Lower lobe of right lung (tissue), 2 donors: ENCODE results near the gene RAB1A. TPM values are rescaled to one million over a fixed set of nuclear protein-coding genes. Genes with fewer than 3 reads are reported as not detected.
A peak's percentile ranks its signal among the peaks of the same experiment; 100 is the strongest.

Experiments used
- ATAC-seq, 2 donors: fragments of 200-7000 bp; cut with Tn5 transposase; one replicate each; pipeline ENCODE4 v1.9.1; 2020 to 2022; ENCODE audit warnings: mild to moderate bottlenecking in 2 of 2, moderate library complexity in 2 of 2
- DNase-seq: peaks from one replicate; pipeline ENCODE4 v3.0.0-alpha.2; 2020
- H3K27ac ChIP-seq: fragments of 200-600 bp; one replicate; pipeline ENCODE4 v1.8.0; 2022
- H3K27me3 ChIP-seq: fragments of 200-600 bp; one replicate; pipeline ENCODE4 v1.8.0; 2022; ENCODE audit warnings: low read depth
- H3K36me3 ChIP-seq: fragments of 200-600 bp; one replicate; pipeline ENCODE4 v1.8.0; 2022; ENCODE audit warnings: mild to moderate bottlenecking
- H3K4me1 ChIP-seq: fragments of 200-600 bp; one replicate; pipeline ENCODE4 v1.8.0; 2022
- H3K4me3 ChIP-seq: fragments of 200-600 bp; one replicate; pipeline ENCODE4 v1.8.0; 2022; ENCODE audit warnings: mild to moderate bottlenecking
- H3K9me3 ChIP-seq: fragments of 200-600 bp; one replicate; pipeline ENCODE4 v1.8.0; 2022
- intact Hi-C: fragments of 100-400 bp; cut with DNase I; formaldehyde crosslinking; loops from one replicate; pipeline ENCODE4 v1.11.0; 2022
- total RNA-seq: library from RNA; stranded (reverse); fragmentation: NEBNext Ultra II Directional; extraction: Animal tissue kit (Norgen Biotek cat#: 25700); gene quantifications from one replicate; pipeline ENCODE4 v1.2.1, GENCODE V29; 2021
- TF ChIP-seq, protein P1 (sequence below): fragments of 200-600 bp; IDR thresholded peaks from one replicate; pipeline ENCODE4 v1.8.0; 2022; ENCODE audit warnings: antibody characterized with exemption, mild to moderate bottlenecking
- donor health status: DM: no; HTN: yes; CAD: no; lungs with severe emphysema.

RAB1A gene
- total RNA-seq, 1 donor from 2014 or later, result 145 TPM

- intact Hi-C loops, result no loop called here
- Histone ChIP-seq H3K4me1 (no peaks in the 10 kb centered on the region), H3K27me3 (no peaks in the 10 kb centered on the region), H3K27ac (no peak overlapping the region), H3K9me3 (no peaks in the 10 kb centered on the region), H3K36me3 (no peaks in the 10 kb centered on the region), H3K4me3 (no peak overlapping the region)
- TF ChIP-seq, protein P1, sequence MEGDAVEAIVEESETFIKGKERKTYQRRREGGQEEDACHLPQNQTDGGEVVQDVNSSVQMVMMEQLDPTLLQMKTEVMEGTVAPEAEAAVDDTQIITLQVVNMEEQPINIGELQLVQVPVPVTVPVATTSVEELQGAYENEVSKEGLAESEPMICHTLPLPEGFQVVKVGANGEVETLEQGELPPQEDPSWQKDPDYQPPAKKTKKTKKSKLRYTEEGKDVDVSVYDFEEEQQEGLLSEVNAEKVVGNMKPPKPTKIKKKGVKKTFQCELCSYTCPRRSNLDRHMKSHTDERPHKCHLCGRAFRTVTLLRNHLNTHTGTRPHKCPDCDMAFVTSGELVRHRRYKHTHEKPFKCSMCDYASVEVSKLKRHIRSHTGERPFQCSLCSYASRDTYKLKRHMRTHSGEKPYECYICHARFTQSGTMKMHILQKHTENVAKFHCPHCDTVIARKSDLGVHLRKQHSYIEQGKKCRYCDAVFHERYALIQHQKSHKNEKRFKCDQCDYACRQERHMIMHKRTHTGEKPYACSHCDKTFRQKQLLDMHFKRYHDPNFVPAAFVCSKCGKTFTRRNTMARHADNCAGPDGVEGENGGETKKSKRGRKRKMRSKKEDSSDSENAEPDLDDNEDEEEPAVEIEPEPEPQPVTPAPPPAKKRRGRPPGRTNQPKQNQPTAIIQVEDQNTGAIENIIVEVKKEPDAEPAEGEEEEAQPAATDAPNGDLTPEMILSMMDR, result no peak
- no peak for DNase-seq
- ATAC-seq, result no peak
Observed at GRCh38 chr2:65144571-65144970, 14.7 kb upstream of the RAB1A start.

DNA sequence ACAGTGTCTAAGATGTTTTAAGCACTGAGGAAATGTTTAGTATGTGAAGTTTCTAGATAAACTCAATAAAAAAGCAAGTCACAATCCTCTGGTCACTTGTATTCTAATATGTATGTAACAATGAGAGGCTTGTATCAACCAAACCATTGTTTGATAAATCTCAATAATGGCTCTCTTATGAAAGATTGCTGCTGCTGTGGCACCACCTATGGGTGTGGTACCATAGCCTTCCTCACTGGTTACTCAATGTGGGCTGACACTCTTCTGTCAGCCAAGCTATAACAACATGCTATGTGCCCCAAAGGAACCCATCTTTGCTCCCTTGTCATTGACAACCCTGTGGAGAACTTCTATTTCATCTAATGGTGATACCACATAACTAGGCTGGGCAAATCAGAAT lies 12.6 kb upstream of the RAB1A start:
- no peaks in the 10 kb centered on the region for H3K27me3 ChIP-seq
- TF ChIP-seq, protein P1, result peak; percentile 25
- ATAC-seq, result peak; percentile 46 to 47
- H3K27ac ChIP-seq, result no peak overlapping the region
- H3K4me1 ChIP-seq, result no peaks in the 10 kb centered on the region
- no peaks in the 10 kb centered on the region for H3K9me3 ChIP-seq
- DNase-seq, result no peak
- no peaks in the 10 kb centered on the region for H3K36me3 ChIP-seq
- intact Hi-C loops, result no loop called here
- no peak overlapping the region for H3K4me3 ChIP-seq

- H3K27me3 ChIP-seq, result no peaks in the 10 kb centered on the region
- H3K4me3 ChIP-seq, result no peak overlapping the region
- H3K27ac ChIP-seq, result no peak overlapping the region
- intact Hi-C loops, result no loop called here
- ATAC-seq (no peak), DNase-seq (no peak)
- no peaks in the 10 kb centered on the region for H3K4me1 ChIP-seq
- H3K36me3 ChIP-seq, result no peaks in the 10 kb centered on the region
- TF ChIP-seq, protein P1, result no peak
- no peaks in the 10 kb centered on the region for H3K9me3 ChIP-seq
Observed at GRCh38 chr2:65137197-65137775, 7.4 kb upstream of the RAB1A start.

DNA sequence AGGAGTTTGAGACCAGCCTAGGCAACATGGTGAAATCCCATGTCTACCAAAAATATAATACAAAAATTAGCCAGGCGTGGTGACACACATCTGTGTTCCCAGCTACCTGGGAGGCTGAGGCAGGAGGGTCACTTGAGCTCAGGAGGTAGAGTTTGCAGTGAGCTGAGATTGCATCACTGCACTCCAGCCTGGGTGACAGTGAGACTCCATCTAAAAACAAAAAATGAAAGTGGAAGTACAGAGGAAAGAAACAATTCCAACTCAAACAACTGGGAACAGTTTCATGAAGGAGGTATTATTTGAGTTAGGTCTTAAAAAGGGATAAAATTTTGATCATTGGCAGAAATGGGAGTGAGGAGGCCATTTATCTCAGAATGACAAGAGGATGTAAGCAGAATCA lies 6.3 kb upstream of the RAB1A start:
- intact Hi-C loops, result no loop called here
- no peak overlapping the region for H3K4me3 ChIP-seq
- no peaks in the 10 kb centered on the region for H3K36me3 ChIP-seq
- no peaks in the 10 kb centered on the region for H3K9me3 ChIP-seq
- peak in 1 of 2 donors; percentile 55 for ATAC-seq
- peaks cover 2% of the 10 kb centered on the region for H3K4me1 ChIP-seq
- DNase-seq, result no peak
- TF ChIP-seq, protein P1, result no peak
- H3K27me3 ChIP-seq, result no peaks in the 10 kb centered on the region
- no peak overlapping the region for H3K27ac ChIP-seq

- Histone ChIP-seq H3K27ac (no peak overlapping the region), H3K27me3 (no peaks in the 10 kb centered on the region), H3K4me1 (peaks cover 7% of the 10 kb centered on the region), H3K4me3 (no peak overlapping the region), H3K9me3 (no peaks in the 10 kb centered on the region), H3K36me3 (no peaks in the 10 kb centered on the region)
- TF ChIP-seq, protein P1, result no peak
- ATAC-seq (no peak), DNase-seq (no peak)
- intact Hi-C loops, result no loop called here
Observed at GRCh38 chr2:65134158-65134557, 4.3 kb upstream of the RAB1A start.
